Adipose tissue (tissue), 3 donors: ENCODE data around the gene ARHGAP24. TPM values are rescaled to one million over a fixed set of nuclear protein-coding genes. Genes with fewer than 3 reads are reported as not detected.

ENCODE experiments used
- H3K27ac ChIP-seq: one replicate; pipeline ENCODE4 v1.5.1; 2013; ENCODE audit warnings: low read depth, low read length
- WGBS, 3 donors: extraction: QIAGEN DNeasy Blood & Tissue Kit; methylation state at CpG; one replicate each; pipeline ENCODE4 v1.1.7; 2013; 5-methylcytosine and 5-hydroxymethylcytosine counted together
- polyA plus RNA-seq, 3 donors: library from polyadenylated mRNA; stranded (reverse); fragments of 200-250 nt; gene quantifications; one replicate each; pipeline ENCODE4 v1.2.3, GENCODE V29; 2013
- donor health status: healthy with polysubstance abuse.
- donor health status: Bipolar disorder and iron deficiency.
- donor health status: healthy.

Gene ARHGAP24
- polyA plus RNA-seq, 3 donors: 7.9 to 10.3 (median 8.5) TPM

- 81 to 87% (median 87%) methylated on average over 4 of the region's 4 CpGs for WGBS, 3 donors
- no peak overlapping the region for H3K27ac ChIP-seq
Observed at GRCh38 chr4:85556283-85556682, 81.3 kb downstream of the ARHGAP24 start.

GRCh38 chr4:85557016-85557901 is 82.3 kb downstream of the ARHGAP24 start:
- no peak overlapping the region for H3K27ac ChIP-seq
- WGBS, 3 donors: 67 to 73% (median 70%) methylated on average over 6 of the region's 6 CpGs

GRCh38 chr4:85565761-85566480 is 91.0 kb downstream of the ARHGAP24 start:
- WGBS, 3 donors: 86 to 94% (median 88%) methylated on average over 4 of the region's 4 CpGs
- no peak overlapping the region for H3K27ac ChIP-seq

GRCh38 chr4:85569730-85570299 is 94.9 kb downstream of the ARHGAP24 start:
- WGBS, 3 donors: 63 to 90% (median 71%) methylated on average over 2 of the region's 2 CpGs
- no peak overlapping the region for H3K27ac ChIP-seq

- 82 to 87% (median 86%) methylated on average over 3 of the region's 3 CpGs for WGBS, 3 donors
- H3K27ac ChIP-seq: no peak overlapping the region
Observed at GRCh38 chr4:85570388-85570787, 95.4 kb downstream of the ARHGAP24 start.

- H3K27ac ChIP-seq: no peak overlapping the region
Observed at GRCh38 chr4:85571008-85571407, 96.1 kb downstream of the ARHGAP24 start.

GRCh38 chr4:85573270-85573669 is 98.3 kb downstream of the ARHGAP24 start:
- H3K27ac ChIP-seq: no peak overlapping the region
- 97 to 100% (median 100%) methylated on average over 1 of the region's 1 CpG for WGBS, 3 donors

- 72 to 74% (median 73%) methylated on average over 4 of the region's 4 CpGs for WGBS, 3 donors
- no peak overlapping the region for H3K27ac ChIP-seq
Observed at GRCh38 chr4:85577307-85577706, 102.4 kb downstream of the ARHGAP24 start.

- 92 to 95% (median 93%) methylated on average over 2 of the region's 2 CpGs for WGBS, 3 donors
Observed at GRCh38 chr4:85579942-85580341, 105.0 kb downstream of the ARHGAP24 start.

GRCh38 chr4:85580489-85580888 is 105.5 kb downstream of the ARHGAP24 start:
- no peak overlapping the region for H3K27ac ChIP-seq
- 93 to 96% (median 94%) methylated on average over 5 of the region's 5 CpGs for WGBS, 3 donors

More at GRCh38 chr4:85579942-85580341, 105.0 kb downstream of the ARHGAP24 start:
- no peak overlapping the region for H3K27ac ChIP-seq

GRCh38 chr4:85587952-85588351 is 113.0 kb downstream of the ARHGAP24 start:
- 76 to 89% (median 86%) methylated on average over 1 of the region's 1 CpG for WGBS, 3 donors
- no peak overlapping the region for H3K27ac ChIP-seq

- WGBS, 3 donors: 84 to 93% (median 91%) methylated on average over 3 of the region's 3 CpGs
- no peak overlapping the region for H3K27ac ChIP-seq
Observed at GRCh38 chr4:85591406-85592098, 116.6 kb downstream of the ARHGAP24 start.

GRCh38 chr4:85595098-85595775 is 120.3 kb downstream of the ARHGAP24 start:
- 37 to 53% (median 49%) methylated on average over 6 of the region's 6 CpGs for WGBS, 3 donors

GRCh38 chr4:85595796-85596559 is 121.0 kb downstream of the ARHGAP24 start:
- H3K27ac ChIP-seq: no peak overlapping the region
- 31 to 68% (median 68%) methylated on average over 1 of the region's 1 CpG for WGBS, 3 donors

More at GRCh38 chr4:85595098-85595775, 120.3 kb downstream of the ARHGAP24 start:
- no peak overlapping the region for H3K27ac ChIP-seq

- 78 to 100% (median 94%) methylated on average over 1 of the region's 1 CpG for WGBS, 3 donors
- no peak overlapping the region for H3K27ac ChIP-seq
Observed at GRCh38 chr4:85598936-85599335, 124.0 kb downstream of the ARHGAP24 start.

GRCh38 chr4:85600501-85600900 is 125.6 kb downstream of the ARHGAP24 start:
- no peak overlapping the region for H3K27ac ChIP-seq
- 79 to 83% (median 81%) methylated on average over 4 of the region's 4 CpGs for WGBS, 3 donors
